H1 (cell line): ENCODE measurements around the gene ZNF425. TPM values are rescaled to one million over a fixed set of nuclear protein-coding genes. Genes with fewer than 3 reads are reported as not detected.

ENCODE experiments used
- ASH2L ChIP-seq: fragments of 200-600, 300-600 bp; sonication (generic); IDR thresholded peaks from one replicate; pipeline ENCODE4 v1.7.1; 2017; ENCODE audit warnings: low read length
- BACH1 ChIP-seq: IDR thresholded peaks from 2 replicates; pipeline ENCODE4 v1.6.1; 2012; ENCODE audit warnings: low read length, improper control_type of control experiment
- BRCA1 ChIP-seq: IDR thresholded peaks from 2 replicates; pipeline ENCODE4 v1.6.1; 2012; ENCODE audit warnings: low read depth, low read length, improper control_type of control experiment
- CHD1 ChIP-seq: IDR thresholded peaks from 2 replicates; pipeline ENCODE4 v1.6.1; 2012; ENCODE audit warnings: low read depth, low read length, improper control_type of control experiment
- JUN ChIP-seq: IDR thresholded peaks from 2 replicates; pipeline ENCODE4 v1.6.1; 2011; ENCODE audit warnings: low read depth, mild to moderate bottlenecking, improper control_type of control experiment, low read length
- KDM1A ChIP-seq: fragments of 200-600, 300-600 bp; sonication (generic); IDR thresholded peaks from 2 replicates; pipeline ENCODE4 v1.7.1; 2016; ENCODE audit warnings: mild to moderate bottlenecking, low read length, borderline replicate concordance
- PHF8 ChIP-seq: fragments of 200-600 bp; sonication (generic); conservative IDR thresholded peaks from 2 replicates; pipeline ENCODE4 v1.7.1; 2012; ENCODE audit warnings: low read depth, mild to moderate bottlenecking, inconsistent platforms, low read length, moderate library complexity
- RAD21 ChIP-seq, 2 experiments: IDR thresholded peaks in 1 of 2; conservative IDR thresholded peaks in 1 of 2; 2 replicates each; pipeline ENCODE4 v1.6.1; 2011; ENCODE audit warnings: low read depth in 2 of 2, low read length in 2 of 2, improper control_type of control experiment in 1 of 2, inconsistent platforms in 1 of 2, mild to moderate bottlenecking in 1 of 2, moderate library complexity in 1 of 2
- RNF2 ChIP-seq: fragments of 200-900, 300-1000 bp; sonication (generic); IDR thresholded peaks from 2 replicates; pipeline ENCODE4 v1.7.1; 2016; ENCODE audit warnings: borderline replicate concordance, low read depth, mild to moderate bottlenecking, antibody characterized with exemption, low read length; ENCODE audit not compliant: poor library complexity, severe bottlenecking; ENCODE audit errors: missing control alignments
- SIN3A ChIP-seq, 2 experiments: IDR thresholded peaks in 1 of 2; conservative IDR thresholded peaks in 1 of 2; 2 replicates each; pipeline ENCODE4 v1.6.1; 2011 to 2012; ENCODE audit warnings: low read length in 2 of 2, improper control_type of control experiment in 1 of 2, low read depth in 1 of 2, mild to moderate bottlenecking in 1 of 2
- SIX5 ChIP-seq: IDR thresholded peaks from 2 replicates; pipeline ENCODE4 v1.6.1; 2011; ENCODE audit warnings: mild to moderate bottlenecking, low read depth, low read length
- SP2 ChIP-seq: IDR thresholded peaks from 2 replicates; pipeline ENCODE4 v1.6.1; 2012; ENCODE audit warnings: mild to moderate bottlenecking, low read length, inconsistent platforms
- YY1 ChIP-seq: IDR thresholded peaks from 2 replicates; pipeline ENCODE4 v1.6.1; 2011; ENCODE audit warnings: low read depth, mild to moderate bottlenecking, low read length
- polyA plus RNA-seq, 7 experiments: library from polyadenylated mRNA; depleted of rRNA in 3 of 7; stranded (reverse) in 5 of 7; unstranded in 2 of 7; fragments of >200 nt in 5 of 7; fragments of 200-250 nt in 2 of 7; gene quantifications; 1 replicate in 5 of 7; 2 replicates in 1 of 7; 4 replicates in 1 of 7; pipeline versions ENCODE4 v1.2.1 to v1.2.3, GENCODE V29; 2011 to 2013; ENCODE audit warnings: missing spikeins in 2 of 7, mixed read lengths in 2 of 7
- total RNA-seq: library from RNA; stranded (reverse); fragmentation: NEBNext Ultra II Directional; extraction: Animal tissue kit (Norgen Biotek cat#: 25700); gene quantifications from 2 replicates; pipeline ENCODE4 v1.2.1, GENCODE V29; 2021
- TF ChIP-seq, protein P1 (sequence below), 3 experiments: IDR thresholded peaks; 1 replicate in 2 of 3; 2 replicates in 1 of 3; pipeline versions ENCODE4 v1.5.1 to v1.6.1; 2011; ENCODE audit warnings: low read length in 3 of 3, mild to moderate bottlenecking in 3 of 3, inconsistent platforms in 2 of 3, low read depth in 1 of 3, moderate library complexity in 1 of 3; ENCODE audit not compliant: insufficient read depth in 1 of 3; ENCODE audit errors: control extremely low read depth in 1 of 3
- TF ChIP-seq, protein P2 (sequence below): IDR thresholded peaks from 2 replicates; pipeline ENCODE4 v1.6.1; 2012; ENCODE audit warnings: low read length, inconsistent platforms

ZNF425 gene
- total and polyA plus RNA-seq, 2 of the 8 experiments (the other 6 are each of a cell fraction or from before 2014, with no cell fraction given), result 3.4 to 6.1 TPM

DNA sequence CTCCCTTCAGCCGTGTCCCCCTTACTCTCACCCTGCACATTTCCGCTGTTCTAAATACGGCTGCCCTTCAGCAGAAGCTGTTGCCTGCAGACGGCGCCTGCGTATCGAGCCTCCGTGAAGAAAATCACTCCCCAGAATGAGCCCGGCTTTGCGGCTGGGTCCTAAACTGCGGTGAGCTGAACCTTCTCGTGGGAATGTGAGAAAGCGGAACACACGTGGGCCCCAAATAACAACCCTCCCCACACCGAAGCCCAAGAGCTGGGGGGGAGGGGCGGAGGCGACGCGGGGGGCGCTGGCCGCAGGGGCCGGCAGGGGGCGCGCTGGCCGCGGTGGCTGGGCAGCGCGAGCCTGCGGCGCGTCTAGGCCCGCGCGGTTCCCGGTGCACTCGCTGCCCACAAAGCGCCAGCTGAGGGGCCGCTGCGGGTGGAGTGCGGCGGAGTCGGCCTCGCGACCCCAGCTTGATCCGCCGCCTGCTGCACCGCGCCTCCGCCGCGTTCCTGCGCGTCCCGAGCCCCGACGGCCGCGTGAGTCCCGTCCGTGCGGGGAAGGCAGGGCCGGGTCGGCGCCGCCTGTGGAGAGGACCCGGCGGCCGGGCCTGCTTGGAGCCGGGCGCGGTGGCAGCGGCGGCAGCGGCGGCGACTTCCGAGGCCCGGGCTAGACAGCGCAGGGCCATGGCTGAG is 21.1 kb upstream of the ZNF425 start, which contains the start of gene ZNF398 (continued):
- TF ChIP-seq BACH1 (no peak), SIX5 (no peak), BRCA1 (no peak), ASH2L (peak; percentile 64), CHD1 (no peak), PHF8 (peak; percentile 72), SIN3A (conservative IDR thresholded peaks at IDR 0.05 in 1 of 2, IDR thresholded peaks at IDR 0.05 in 1 of 2; ENCODE audit: low read depth in 1 of 2, low read length in 2 of 2) (peak; percentile 88 to 89; a peak in 3 of 4 replicates), SP2 (peak; percentile 50), RNF2 (no peak), RAD21 (IDR thresholded peaks at IDR 0.05 in 1 of 2, conservative IDR thresholded peaks at IDR 0.05 in 1 of 2; ENCODE audit: low read depth in 2 of 2, low read length in 2 of 2) (peak in 1 of 2 experiments; percentile 25; a peak in 2 of 4 replicates), KDM1A (no peak), YY1 (peak; percentile 39; the same call in 1 of the 2 replicates), JUN (no peak)
- TF ChIP-seq, protein P1, sequence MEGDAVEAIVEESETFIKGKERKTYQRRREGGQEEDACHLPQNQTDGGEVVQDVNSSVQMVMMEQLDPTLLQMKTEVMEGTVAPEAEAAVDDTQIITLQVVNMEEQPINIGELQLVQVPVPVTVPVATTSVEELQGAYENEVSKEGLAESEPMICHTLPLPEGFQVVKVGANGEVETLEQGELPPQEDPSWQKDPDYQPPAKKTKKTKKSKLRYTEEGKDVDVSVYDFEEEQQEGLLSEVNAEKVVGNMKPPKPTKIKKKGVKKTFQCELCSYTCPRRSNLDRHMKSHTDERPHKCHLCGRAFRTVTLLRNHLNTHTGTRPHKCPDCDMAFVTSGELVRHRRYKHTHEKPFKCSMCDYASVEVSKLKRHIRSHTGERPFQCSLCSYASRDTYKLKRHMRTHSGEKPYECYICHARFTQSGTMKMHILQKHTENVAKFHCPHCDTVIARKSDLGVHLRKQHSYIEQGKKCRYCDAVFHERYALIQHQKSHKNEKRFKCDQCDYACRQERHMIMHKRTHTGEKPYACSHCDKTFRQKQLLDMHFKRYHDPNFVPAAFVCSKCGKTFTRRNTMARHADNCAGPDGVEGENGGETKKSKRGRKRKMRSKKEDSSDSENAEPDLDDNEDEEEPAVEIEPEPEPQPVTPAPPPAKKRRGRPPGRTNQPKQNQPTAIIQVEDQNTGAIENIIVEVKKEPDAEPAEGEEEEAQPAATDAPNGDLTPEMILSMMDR (IDR thresholded peaks at IDR 0.05; ENCODE audit: control extremely low read depth in 1 of 3, insufficient read depth in 1 of 3, low read depth in 1 of 3, low read length in 3 of 3), result peak; percentile 66 to 88 (median 82)
- TF ChIP-seq, protein P2, sequence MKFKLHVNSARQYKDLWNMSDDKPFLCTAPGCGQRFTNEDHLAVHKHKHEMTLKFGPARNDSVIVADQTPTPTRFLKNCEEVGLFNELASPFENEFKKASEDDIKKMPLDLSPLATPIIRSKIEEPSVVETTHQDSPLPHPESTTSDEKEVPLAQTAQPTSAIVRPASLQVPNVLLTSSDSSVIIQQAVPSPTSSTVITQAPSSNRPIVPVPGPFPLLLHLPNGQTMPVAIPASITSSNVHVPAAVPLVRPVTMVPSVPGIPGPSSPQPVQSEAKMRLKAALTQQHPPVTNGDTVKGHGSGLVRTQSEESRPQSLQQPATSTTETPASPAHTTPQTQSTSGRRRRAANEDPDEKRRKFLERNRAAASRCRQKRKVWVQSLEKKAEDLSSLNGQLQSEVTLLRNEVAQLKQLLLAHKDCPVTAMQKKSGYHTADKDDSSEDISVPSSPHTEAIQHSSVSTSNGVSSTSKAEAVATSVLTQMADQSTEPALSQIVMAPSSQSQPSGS, result no peak
